Kidney (tissue), 14 donors: ENCODE results near the gene PRR33. TPM values are rescaled to one million over a fixed set of nuclear protein-coding genes. Genes with fewer than 3 reads are reported as not detected.

Experiments used
- DNase-seq, 5 donors: peaks; one replicate each; pipeline ENCODE4 v3.0.0-alpha.2; 2013 to 2020
- FAIRE-seq: peaks from 2 replicates; lab custom pipeline; 2012; peaks lifted over from hg19 to GRCh38; lab: Jason Lieb, UNC
- H3K27ac ChIP-seq, 2 donors: one replicate each; pipeline ENCODE4 v1.7.0; 2013; ENCODE audit warnings: low read depth in 2 of 2, low read length in 2 of 2, inconsistent platforms in 1 of 2
- H3K27me3 ChIP-seq: one replicate; pipeline ENCODE4 v1.7.1; 2013; ENCODE audit warnings: low read length, inconsistent platforms; ENCODE audit not compliant: control insufficient read depth, insufficient read depth
- H3K36me3 ChIP-seq, 3 donors: one replicate each; pipeline versions ENCODE4 v1.7.0 to v1.7.1; 2013; ENCODE audit warnings: low read length in 3 of 3, control low read depth in 1 of 3, inconsistent platforms in 1 of 3; ENCODE audit not compliant: insufficient read depth in 3 of 3, control insufficient read depth in 2 of 3
- H3K4me1 ChIP-seq, 3 donors: one replicate each; pipeline versions ENCODE4 v1.7.0 to v1.7.1; 2013; ENCODE audit warnings: low read length in 3 of 3, inconsistent platforms in 1 of 3, low read depth in 1 of 3; ENCODE audit not compliant: control insufficient read depth in 2 of 3, insufficient read depth in 2 of 3
- H3K4me3 ChIP-seq, 3 donors: one replicate each; pipeline versions ENCODE4 v1.7.0 to v1.8.1; 2013; ENCODE audit warnings: low read length in 3 of 3, control low read depth in 1 of 3, inconsistent platforms in 1 of 3
- H3K9ac ChIP-seq, 3 donors: one replicate each; pipeline versions ENCODE4 v1.7.0 to v1.7.1; 2013; ENCODE audit warnings: low read length in 3 of 3, control low read depth in 1 of 3, inconsistent platforms in 1 of 3
- H3K9me3 ChIP-seq, 3 donors: one replicate each; pipeline versions ENCODE4 v1.7.0 to v1.7.1; 2013; ENCODE audit warnings: low read length in 3 of 3, control low read depth in 1 of 3, inconsistent platforms in 1 of 3; ENCODE audit not compliant: control insufficient read depth in 2 of 3, insufficient read depth in 1 of 3
- intact Hi-C: fragments of 100-400 bp; cut with DNase I; formaldehyde crosslinking; loops from one replicate; pipeline ENCODE4 v1.11.1; 2022
- polyA plus RNA-seq: library from polyadenylated mRNA; stranded (reverse); fragments of 350-450 nt; fragmentation: Illumina TruSeq; extraction: RNeasy Lipid Tissue Mini Kit (QIAGEN cat#74804); gene quantifications from one replicate; pipeline ENCODE4 v1.2.3, GENCODE V29; 2014; ENCODE audit warnings: low read depth, low replicate concordance; ENCODE audit not compliant: insufficient read depth
- total RNA-seq: library from RNA; stranded (reverse); fragmentation: NEBNext Ultra II Directional; extraction: Animal tissue kit (Norgen Biotek cat#: 25700); gene quantifications from one replicate; pipeline ENCODE4 v1.2.1, GENCODE V29; 2021
- TF ChIP-seq, protein P1 (sequence below): IDR thresholded peaks from 3 replicates; pipeline ENCODE4 v1.5.1; 2012; ENCODE audit warnings: mild to moderate bottlenecking, moderate library complexity, borderline replicate concordance; ENCODE audit not compliant: insufficient read depth; ENCODE audit errors: extremely low read depth
- donor health status: control.
- donor health status: control.
- donor health status: control.
- donor health status: control.
- donor health status: control.
- donor health status: DM: yes; HTN: yes; CAD: no.
- donor health status: Normal renal cell carcinoma (clear cell type).

The PRR33 gene
- total and polyA plus RNA-seq, 2 donors from 2014 or later = not detected

- Histone ChIP-seq H3K4me3 (no peak overlapping the region), H3K27ac (no peak overlapping the region), H3K4me1 (no peaks in the 10 kb centered on the region), H3K36me3 (no peaks in the 10 kb centered on the region), H3K9ac (no peak overlapping the region), H3K9me3 (no peaks in the 10 kb centered on the region), H3K27me3 (no peaks in the 10 kb centered on the region)
- no peak for DNase-seq
- TF ChIP-seq, protein P1, sequence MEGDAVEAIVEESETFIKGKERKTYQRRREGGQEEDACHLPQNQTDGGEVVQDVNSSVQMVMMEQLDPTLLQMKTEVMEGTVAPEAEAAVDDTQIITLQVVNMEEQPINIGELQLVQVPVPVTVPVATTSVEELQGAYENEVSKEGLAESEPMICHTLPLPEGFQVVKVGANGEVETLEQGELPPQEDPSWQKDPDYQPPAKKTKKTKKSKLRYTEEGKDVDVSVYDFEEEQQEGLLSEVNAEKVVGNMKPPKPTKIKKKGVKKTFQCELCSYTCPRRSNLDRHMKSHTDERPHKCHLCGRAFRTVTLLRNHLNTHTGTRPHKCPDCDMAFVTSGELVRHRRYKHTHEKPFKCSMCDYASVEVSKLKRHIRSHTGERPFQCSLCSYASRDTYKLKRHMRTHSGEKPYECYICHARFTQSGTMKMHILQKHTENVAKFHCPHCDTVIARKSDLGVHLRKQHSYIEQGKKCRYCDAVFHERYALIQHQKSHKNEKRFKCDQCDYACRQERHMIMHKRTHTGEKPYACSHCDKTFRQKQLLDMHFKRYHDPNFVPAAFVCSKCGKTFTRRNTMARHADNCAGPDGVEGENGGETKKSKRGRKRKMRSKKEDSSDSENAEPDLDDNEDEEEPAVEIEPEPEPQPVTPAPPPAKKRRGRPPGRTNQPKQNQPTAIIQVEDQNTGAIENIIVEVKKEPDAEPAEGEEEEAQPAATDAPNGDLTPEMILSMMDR = no peak
- intact Hi-C loops = loop anchor here (1.0 kb wide), 1 partner anchor 23 kb away; no protein-coding TSS in a partner anchor
- FAIRE-seq = no peak
These were observed 2.1 kb upstream of the PRR33 start for GRCh38 chr11:1893581-1894359.

DNA sequence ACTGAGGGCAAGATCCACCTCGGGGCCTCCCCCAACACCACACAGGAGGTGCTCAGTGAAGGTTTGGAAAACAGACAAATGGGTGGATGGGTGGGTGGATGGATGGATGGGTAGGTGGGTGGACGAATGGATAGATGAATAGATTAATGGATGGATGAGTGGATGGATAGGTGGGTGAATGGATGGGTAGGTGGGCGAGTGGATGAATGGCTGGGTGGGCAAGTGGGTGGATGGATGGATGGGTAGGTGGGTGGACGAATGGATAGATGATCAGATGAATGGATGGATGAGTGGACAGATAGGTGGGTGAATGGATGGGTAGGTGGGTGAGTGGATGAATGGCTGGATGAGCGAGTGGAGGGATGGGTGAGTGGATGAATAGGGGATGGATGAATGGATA is 863 bp upstream of the PRR33 start:
- intact Hi-C loops = no loop called here
- Histone ChIP-seq H3K4me1 (no peaks in the 10 kb centered on the region), H3K27ac (no peak overlapping the region), H3K36me3 (no peaks in the 10 kb centered on the region), H3K9ac (no peak overlapping the region), H3K4me3 (no peak overlapping the region), H3K27me3 (no peaks in the 10 kb centered on the region), H3K9me3 (no peaks in the 10 kb centered on the region)
- DNase-seq (no peak), FAIRE-seq (no peak)
- TF ChIP-seq, protein P1 = no peak

DNA sequence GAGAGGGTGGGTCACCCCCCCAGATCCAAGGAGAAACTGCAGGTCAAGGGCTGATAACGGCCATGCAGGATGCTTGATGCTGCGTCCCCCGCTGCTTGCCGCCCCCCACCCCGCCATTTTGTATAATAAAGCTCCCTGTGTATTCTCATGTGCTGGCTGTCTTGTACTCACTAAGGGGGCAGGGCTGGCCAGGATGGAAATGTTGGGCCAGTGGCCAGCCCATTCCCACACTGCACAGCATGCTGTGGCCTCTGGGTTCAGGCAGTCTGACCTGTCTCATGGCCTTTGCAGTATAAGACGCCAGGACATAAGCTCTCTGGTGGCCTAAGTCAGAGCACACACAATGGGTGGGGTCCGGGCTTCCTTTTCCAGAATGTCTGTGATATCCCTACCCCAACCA is 421 bp upstream of the PRR33 start:
- Histone ChIP-seq H3K4me1 (no peaks in the 10 kb centered on the region), H3K9me3 (no peaks in the 10 kb centered on the region), H3K9ac (no peak overlapping the region), H3K27ac (no peak overlapping the region), H3K4me3 (no peak overlapping the region), H3K36me3 (no peaks in the 10 kb centered on the region), H3K27me3 (no peaks in the 10 kb centered on the region)
- intact Hi-C loops = no loop called here
- no peak for FAIRE-seq
- TF ChIP-seq, protein P1 = no peak
- no peak for DNase-seq
